CD4-positive, alpha-beta T cell treated with Interferon alpha-2 for 1 hour (primary cell): ENCODE data around the gene OR13J1.

Experiments used
- DNase-seq, 2 donors: peaks; one replicate each; pipeline ENCODE4 v3.0.0-alpha.2; 2020 to 2022

Gene OR13J1

GRCh38 chr9:35829764-35830096 is 40.5 kb downstream of the OR13J1 start:
- DNase-seq: no peak

DNA sequence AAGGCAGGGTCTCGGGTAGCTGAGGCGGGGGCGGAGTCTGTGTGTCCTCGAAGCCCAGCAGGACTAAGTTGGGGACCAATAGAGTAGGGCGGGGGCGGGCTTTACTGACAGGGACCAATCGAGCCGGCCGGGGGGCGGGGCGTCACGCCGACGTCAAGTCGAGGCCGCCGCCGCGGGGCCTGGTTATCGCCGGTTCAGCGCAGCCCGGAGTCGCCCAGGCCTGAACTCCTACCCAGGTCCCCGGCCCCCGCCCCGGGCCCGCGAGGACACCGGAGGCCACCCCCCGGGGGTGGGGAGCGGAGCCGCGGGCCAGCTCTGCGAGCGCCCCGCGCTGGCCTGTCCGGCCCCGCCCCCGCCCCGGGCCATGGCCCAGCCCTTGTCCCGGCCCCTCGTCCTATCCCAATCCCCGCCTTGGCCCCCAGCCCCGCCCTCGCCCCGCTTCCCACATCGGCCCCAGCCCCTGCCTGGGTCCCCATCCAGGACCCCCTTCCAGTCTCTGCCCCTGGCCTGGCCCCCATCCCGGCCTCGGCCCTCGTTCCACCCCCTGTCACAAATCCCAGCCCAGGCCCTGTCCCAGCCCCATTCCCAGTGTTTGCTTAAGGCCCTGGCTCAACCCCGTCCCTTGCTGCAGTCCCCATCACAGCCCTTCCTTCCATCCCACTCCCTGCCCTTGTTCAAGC is 41.0 kb downstream of the OR13J1 start, which contains the start of gene TMEM8B:
TSS of gene TMEM8B (plus strand) at position 145 of the 680 bp plus-strand sequence. CDS start at position 365, 220 bp downstream.
- DNase-seq: peak; percentile 92 to 94

DNA sequence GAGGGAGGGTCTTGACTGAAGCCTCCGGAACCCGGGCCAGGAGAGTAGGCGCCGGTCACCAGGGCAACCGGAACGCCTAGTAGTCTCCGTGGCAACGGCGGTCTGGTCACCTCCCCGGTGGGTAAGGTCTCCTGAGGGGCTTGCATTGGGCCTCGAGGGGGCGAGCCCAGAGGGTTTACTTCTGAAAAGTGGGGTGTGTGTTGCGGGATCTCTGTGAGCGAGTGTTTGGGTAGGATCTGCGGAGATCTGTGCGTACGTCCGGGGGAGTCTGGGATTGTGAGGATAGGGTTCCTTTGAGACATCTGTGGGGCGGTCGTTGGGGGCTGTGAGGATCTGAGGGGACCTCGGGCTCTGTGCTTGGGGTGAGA is 41.5 kb downstream of the OR13J1 start, which contains the start of gene FAM221B:
TSS of gene FAM221B (minus strand) at position 17 of the 368 bp plus-strand sequence. CDS start 2,571 bp downstream, outside the sequence.
- peak in 1 of 2 donors; percentile 6 for DNase-seq

DNA sequence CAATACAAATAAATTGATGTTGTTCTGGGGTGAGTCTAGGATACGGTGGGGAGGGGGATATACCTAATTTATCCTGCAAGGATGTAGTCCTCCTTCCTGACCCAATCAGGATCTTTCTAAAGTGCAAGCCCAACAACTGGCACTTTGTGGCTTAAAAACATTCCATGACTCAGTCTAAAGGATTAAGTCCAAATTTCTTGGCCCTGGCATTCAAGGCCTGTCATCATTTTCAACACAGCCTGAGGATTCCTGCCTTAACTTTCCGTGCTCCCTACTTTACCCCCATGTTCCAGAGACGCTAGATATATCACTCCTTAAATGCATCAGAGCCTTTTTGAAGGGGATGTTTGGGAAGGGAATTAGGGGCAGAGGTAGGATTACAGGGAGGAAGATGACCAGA is 42.7 kb downstream of the OR13J1 start:
- no peak for DNase-seq

GRCh38 chr9:35826071-35826701 is 44.0 kb downstream of the OR13J1 start:
- DNase-seq: peak; percentile 14 to 70

DNA sequence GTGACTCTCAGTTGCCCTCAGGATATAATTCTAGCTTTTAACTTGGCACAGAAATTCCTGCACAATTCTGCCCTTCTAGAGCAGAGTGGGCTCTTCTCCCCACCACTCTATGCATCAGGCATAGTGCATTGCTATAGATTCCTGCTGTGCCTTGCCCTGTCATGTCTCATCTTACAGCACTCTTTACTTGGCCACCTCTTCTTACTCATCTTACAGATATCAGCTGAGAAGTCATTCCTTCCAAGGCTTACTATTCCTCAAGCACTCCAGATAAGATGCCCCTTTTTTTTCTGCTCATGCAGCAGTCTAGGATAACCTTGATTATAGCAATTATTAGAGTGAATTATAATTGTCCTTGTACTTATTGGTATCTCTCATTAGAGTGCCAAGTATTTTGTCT is 47.3 kb downstream of the OR13J1 start:
- DNase-seq: no peak

GRCh38 chr9:35820076-35820475 is 50.1 kb downstream of the OR13J1 start:
- DNase-seq: no peak
